NCI-H526 treated with DMSO at 0.1 percent for 48 hours (cell line): Measurements from ENCODE around the gene CCN2.
"Not testable (repeated sequence)": the region's sequence is repeated elsewhere in the genome, so short reads cannot be mapped to it uniquely, and the experiment has no call there.

Experiments used
- DNase-seq: peaks from one replicate; lab custom pipeline; 2025; lab: John Stamatoyannopoulos, UW

Gene CCN2

GRCh38 chr6:131909408-131910218 lies 41.6 kb downstream of the CCN2 start:
- DNase-seq: peak; percentile 54

GRCh38 chr6:131908787-131909186 lies 42.4 kb downstream of the CCN2 start:
- not testable (repeated sequence) for DNase-seq

- not testable (repeated sequence) for DNase-seq
Measured at GRCh38 chr6:131903734-131904133, 47.4 kb downstream of the CCN2 start.

- DNase-seq: not testable (repeated sequence)
Measured at GRCh38 chr6:131901326-131901873, 49.8 kb downstream of the CCN2 start.

GRCh38 chr6:131900231-131900630 lies 50.9 kb downstream of the CCN2 start:
- DNase-seq: no peak

- no peak for DNase-seq
Measured at GRCh38 chr6:131898718-131899117, 52.5 kb downstream of the CCN2 start.
